H1 (cell line): ENCODE measurements around the gene PTPRD. TPM values are rescaled to one million over a fixed set of nuclear protein-coding genes. Genes with fewer than 3 reads are reported as not detected.

Source experiments
- CTCF ChIA-PET: fragments of 300-600 bp; sonication (Branson Sonifier 250); formaldehyde crosslinking; loops from one replicate; lab custom pipeline; 2021; ENCODE audit not compliant: partially characterized antibody; lab: Charles Lee
- POLR2A ChIA-PET: fragments of 300-600 bp; sonication (Branson Sonifier 250); formaldehyde crosslinking; loops from one replicate; lab custom pipeline; 2021; ENCODE audit warnings: inconsistent platforms; ENCODE audit not compliant: partially characterized antibody; lab: Charles Lee
- DNase-seq, 2 experiments: peaks; one replicate each; pipeline versions ENCODE4 v3.0.0 to v3.0.0-alpha.2; 2010 to 2022; ENCODE audit warnings: low spot score in 2 of 2, low read depth in 1 of 2, mixed read lengths in 1 of 2
- FAIRE-seq: peaks from 2 replicates; lab custom pipeline; 2011; peaks lifted over from hg19 to GRCh38; lab: Jason Lieb, UNC
- H2AFZ ChIP-seq: 2 replicates; pipeline ENCODE4 v1.8.1; 2012; ENCODE audit warnings: low read length, inconsistent platforms
- H2AK5ac ChIP-seq: 2 replicates; pipeline ENCODE4 v1.6.1; 2013; ENCODE audit warnings: low read depth, low read length
- H2BK120ac ChIP-seq: replicated peaks from 2 replicates; pipeline ENCODE3; 2013; ENCODE audit warnings: low read depth, low read length, inconsistent platforms
- H2BK12ac ChIP-seq: 2 replicates; pipeline ENCODE4 v1.6.1; 2013; ENCODE audit warnings: low read depth, low read length
- H2BK15ac ChIP-seq: 2 replicates; pipeline ENCODE4 v1.6.1; 2013; ENCODE audit warnings: low read length
- H2BK20ac ChIP-seq: 2 replicates; pipeline ENCODE4 v1.6.1; 2013; ENCODE audit warnings: low read length
- H2BK5ac ChIP-seq: 2 replicates; pipeline ENCODE4 v1.6.1; 2013; ENCODE audit warnings: low read depth, low read length
- H3K14ac ChIP-seq: 2 replicates; pipeline ENCODE4 v1.6.1; 2013; ENCODE audit warnings: inconsistent platforms; ENCODE audit not compliant: insufficient read length
- H3K18ac ChIP-seq: 2 replicates; pipeline ENCODE4 v1.6.1; 2013; ENCODE audit warnings: low read length; ENCODE audit errors: extremely low read depth
- H3K23ac ChIP-seq: 2 replicates; pipeline ENCODE4 v1.6.1; 2013; ENCODE audit warnings: inconsistent platforms; ENCODE audit not compliant: insufficient read length
- H3K23me2 ChIP-seq: 2 replicates; pipeline ENCODE4 v1.6.1; 2013; ENCODE audit warnings: low read depth, low read length
- H3K27ac ChIP-seq: 2 replicates; pipeline ENCODE4 v1.6.1; 2011; ENCODE audit warnings: low read depth, low read length, inconsistent platforms
- H3K27me3 ChIP-seq, 4 experiments: replicated peaks in 1 of 4; 1 replicate in 1 of 4; 2 replicates in 3 of 4; pipeline versions ENCODE4 v1.6.1 to v1.8.1; 2011 to 2013; ENCODE audit warnings: low read length in 3 of 4, mild to moderate bottlenecking in 3 of 4, inconsistent platforms in 2 of 4, mixed read lengths in 2 of 4, moderate library complexity in 1 of 4; ENCODE audit not compliant: control insufficient read depth in 3 of 4, insufficient read depth in 3 of 4; ENCODE audit errors: extremely low read depth in 1 of 4
- H3K36me3 ChIP-seq, 4 experiments: 2 replicates each; pipeline versions ENCODE4 v1.6.1 to v1.8.1; 2011 to 2013; ENCODE audit warnings: mild to moderate bottlenecking in 4 of 4, low read length in 3 of 4, moderate library complexity in 2 of 4, control low read depth in 1 of 4, inconsistent platforms in 1 of 4; ENCODE audit not compliant: insufficient read depth in 4 of 4, control insufficient read depth in 2 of 4
- H3K4ac ChIP-seq: replicated peaks from 2 replicates; pipeline ENCODE3; 2013; ENCODE audit warnings: low read length, low read depth, mixed read lengths, inconsistent platforms; ENCODE audit not compliant: insufficient read length
- H3K4me1 ChIP-seq, 4 experiments: replicated peaks in 1 of 4; 1 replicate in 1 of 4; 2 replicates in 3 of 4; pipeline versions ENCODE4 v1.6.1 to v1.8.1; 2011 to 2013; ENCODE audit warnings: low read length in 3 of 4, inconsistent platforms in 2 of 4, mixed read lengths in 1 of 4; ENCODE audit not compliant: insufficient read depth in 4 of 4, control insufficient read depth in 3 of 4
- H3K4me2 ChIP-seq, 2 experiments: 2 replicates each; pipeline versions ENCODE4 v1.6.1 to v1.8.1; 2011 to 2013; ENCODE audit warnings: low read depth in 2 of 2, low read length in 2 of 2, control low read depth in 1 of 2, inconsistent platforms in 1 of 2, mild to moderate bottlenecking in 1 of 2; ENCODE audit not compliant: insufficient read depth in 1 of 2
- H3K4me3 ChIP-seq, 4 experiments: fragments of 200-600, 300-600 bp in 1 of 4; sonication (generic), shearing (Covaris generic), sonication (Bioruptor Twin) in 1 of 4; 2 replicates each; pipeline versions ENCODE4 v1.5.1 to v1.8.1; 2011 to 2016; ENCODE audit warnings: low read length in 4 of 4, low read depth in 3 of 4, control low read depth in 2 of 4, inconsistent platforms in 2 of 4, mild to moderate bottlenecking in 2 of 4, mixed read lengths in 1 of 4, moderate library complexity in 1 of 4; ENCODE audit not compliant: insufficient read depth in 2 of 4; ENCODE audit errors: extremely low read depth in 1 of 4
- H3K56ac ChIP-seq: replicated peaks from 2 replicates; pipeline ENCODE3; 2013; ENCODE audit warnings: low read depth, mild to moderate bottlenecking, mixed read lengths, low read length, inconsistent platforms; ENCODE audit not compliant: insufficient read length
- H3K79me1 ChIP-seq: 2 replicates; pipeline ENCODE4 v1.6.1; 2013; ENCODE audit warnings: low read depth, low read length, control low read depth
- H3K79me2 ChIP-seq, 2 experiments: 2 replicates each; pipeline versions ENCODE4 v1.6.1 to v1.8.1; 2012 to 2013; ENCODE audit warnings: low read length in 2 of 2, mild to moderate bottlenecking in 2 of 2, inconsistent platforms in 1 of 2; ENCODE audit not compliant: insufficient read depth in 2 of 2, control insufficient read depth in 1 of 2
- H3K9ac ChIP-seq, 4 experiments: replicated peaks in 1 of 4; 1 replicate in 1 of 4; 2 replicates in 3 of 4; pipeline versions ENCODE4 v1.6.1 to v1.8.1; 2011 to 2013; ENCODE audit warnings: low read depth in 3 of 4, low read length in 3 of 4, control low read depth in 2 of 4, mild to moderate bottlenecking in 2 of 4, moderate library complexity in 2 of 4, inconsistent platforms in 1 of 4; ENCODE audit errors: extremely low read depth in 1 of 4
- H3K9me3 ChIP-seq, 2 experiments: 2 replicates each; pipeline versions ENCODE4 v1.6.1 to v1.8.1; 2012 to 2013; ENCODE audit warnings: mild to moderate bottlenecking in 2 of 2, moderate library complexity in 2 of 2, control low read depth in 1 of 2, inconsistent platforms in 1 of 2, low read depth in 1 of 2, low read length in 1 of 2, mixed read lengths in 1 of 2; ENCODE audit not compliant: insufficient read depth in 2 of 2
- H4K20me1 ChIP-seq, 2 experiments: replicated peaks in 1 of 2; 2 replicates each; pipeline versions ENCODE3 to v1.8.1; 2011 to 2013; ENCODE audit warnings: inconsistent platforms in 2 of 2, low read length in 2 of 2, mild to moderate bottlenecking in 1 of 2; ENCODE audit not compliant: insufficient read depth in 2 of 2, control insufficient read depth in 1 of 2
- H4K5ac ChIP-seq: 2 replicates; pipeline ENCODE4 v1.6.1; 2013; ENCODE audit warnings: low read length, low read depth, mixed read lengths, inconsistent platforms; ENCODE audit not compliant: insufficient read length
- H4K8ac ChIP-seq: 2 replicates; pipeline ENCODE4 v1.8.0; 2013; ENCODE audit warnings: mild to moderate bottlenecking, moderate library complexity, low read length, inconsistent platforms; ENCODE audit not compliant: insufficient read depth; ENCODE audit errors: extremely low read depth
- H4K91ac ChIP-seq: replicated peaks from 2 replicates; pipeline ENCODE3; 2013; ENCODE audit warnings: low read length, mixed read lengths, inconsistent platforms; ENCODE audit not compliant: insufficient read length
- E2F6 ChIP-seq: IDR thresholded peaks from 2 replicates; pipeline ENCODE4 v1.6.1; 2012; ENCODE audit warnings: inconsistent platforms
- EGR1 ChIP-seq: IDR thresholded peaks from 2 replicates; pipeline ENCODE4 v1.6.1; 2011; ENCODE audit warnings: low read depth, low read length, borderline replicate concordance
- KDM5A ChIP-seq: fragments of 200-600 bp; IDR thresholded peaks from 2 replicates; pipeline ENCODE4 v1.7.1; 2012; ENCODE audit warnings: mild to moderate bottlenecking, low read length, inconsistent platforms, mixed read lengths
- WGBS, 2 experiments: shearing (Covaris generic) in 1 of 2; methylation state at CpG; one replicate each; pipeline versions ENCODE4 v1.1.6 to v1.1.7; 2013 to 2015; ENCODE audit warnings: low lambda C conversion rate in 2 of 2, mixed read lengths in 2 of 2, inconsistent platforms in 1 of 2, low coverage in 1 of 2, missing lambda C conversion rate in 1 of 2; ENCODE audit not compliant: insufficient replicate concordance in 2 of 2, insufficient coverage in 1 of 2, insufficient read length in 1 of 2; ENCODE audit errors: extremely low coverage in 1 of 2, missing lambda C conversion rate in 1 of 2; 5-methylcytosine and 5-hydroxymethylcytosine counted together
- polyA plus RNA-seq, 7 experiments: library from polyadenylated mRNA; depleted of rRNA in 3 of 7; stranded (reverse) in 5 of 7; unstranded in 2 of 7; fragments of >200 nt in 5 of 7; fragments of 200-250 nt in 2 of 7; gene quantifications; 1 replicate in 5 of 7; 2 replicates in 1 of 7; 4 replicates in 1 of 7; pipeline versions ENCODE4 v1.2.1 to v1.2.3, GENCODE V29; 2011 to 2013; ENCODE audit warnings: missing spikeins in 2 of 7, mixed read lengths in 2 of 7
- total RNA-seq: library from RNA; stranded (reverse); fragmentation: NEBNext Ultra II Directional; extraction: Animal tissue kit (Norgen Biotek cat#: 25700); gene quantifications from 2 replicates; pipeline ENCODE4 v1.2.1, GENCODE V29; 2021

The PTPRD gene
- total and polyA plus RNA-seq, 2 of the 8 experiments (the other 6 are each of a cell fraction or from before 2014, with no cell fraction given) = 17.2 to 77.0 TPM

GRCh38 chr9:8905731-8906130 is 1707.1 kb downstream of the PTPRD start:
- Histone ChIP-seq H4K20me1 (no peaks in the 10 kb centered on the region), H3K4me3 (no peak overlapping the region), H2BK20ac (no peak overlapping the region), H4K8ac (no peak overlapping the region), H3K56ac (no peak overlapping the region), H2BK12ac (no peak overlapping the region), H3K79me1 (no peaks in the 10 kb centered on the region), H3K9ac (no peak overlapping the region), H3K23me2 (no peaks in the 10 kb centered on the region), H2AK5ac (no peak overlapping the region), H3K23ac (no peak overlapping the region), H3K18ac (no peak overlapping the region), H3K36me3 (no peaks in the 10 kb centered on the region), H3K27me3 (no peaks in the 10 kb centered on the region), H2AFZ (no peak overlapping the region), H3K14ac (no peak overlapping the region), H4K5ac (no peak overlapping the region), H3K4ac (no peak overlapping the region), H2BK120ac (no peak overlapping the region), H3K4me2 (no peak overlapping the region), H3K9me3 (peaks cover 0 to 2% of the 10 kb centered on the region in 2 experiments; a peak in 1 of 4 replicates), H3K4me1 (no peaks in the 10 kb centered on the region), H4K91ac (no peak overlapping the region), H2BK15ac (no peak overlapping the region), H2BK5ac (no peak overlapping the region), H3K79me2 (no peaks in the 10 kb centered on the region), H3K27ac (no peak overlapping the region)
- DNase-seq = no peak
- CTCF ChIA-PET = interaction anchor here (0.6 to 2.8 kb wide), 3 partner anchors 9 to 874 kb away, joined by 3 to 21 read pairs (median 4); no protein-coding TSS in a partner anchor
- POLR2A ChIA-PET = no interaction called here
- 88% methylated on average over 2 of the region's 3 CpGs; no CpG with 5 or more reads in 1 of the 2 experiments for WGBS, 2 experiments
- FAIRE-seq = no peak
- TF ChIP-seq KDM5A (no peak), E2F6 (no peak), EGR1 (no peak)
